ENCODE measurements around the gene ANKRD9.

ANKRD9 gene

DNA sequence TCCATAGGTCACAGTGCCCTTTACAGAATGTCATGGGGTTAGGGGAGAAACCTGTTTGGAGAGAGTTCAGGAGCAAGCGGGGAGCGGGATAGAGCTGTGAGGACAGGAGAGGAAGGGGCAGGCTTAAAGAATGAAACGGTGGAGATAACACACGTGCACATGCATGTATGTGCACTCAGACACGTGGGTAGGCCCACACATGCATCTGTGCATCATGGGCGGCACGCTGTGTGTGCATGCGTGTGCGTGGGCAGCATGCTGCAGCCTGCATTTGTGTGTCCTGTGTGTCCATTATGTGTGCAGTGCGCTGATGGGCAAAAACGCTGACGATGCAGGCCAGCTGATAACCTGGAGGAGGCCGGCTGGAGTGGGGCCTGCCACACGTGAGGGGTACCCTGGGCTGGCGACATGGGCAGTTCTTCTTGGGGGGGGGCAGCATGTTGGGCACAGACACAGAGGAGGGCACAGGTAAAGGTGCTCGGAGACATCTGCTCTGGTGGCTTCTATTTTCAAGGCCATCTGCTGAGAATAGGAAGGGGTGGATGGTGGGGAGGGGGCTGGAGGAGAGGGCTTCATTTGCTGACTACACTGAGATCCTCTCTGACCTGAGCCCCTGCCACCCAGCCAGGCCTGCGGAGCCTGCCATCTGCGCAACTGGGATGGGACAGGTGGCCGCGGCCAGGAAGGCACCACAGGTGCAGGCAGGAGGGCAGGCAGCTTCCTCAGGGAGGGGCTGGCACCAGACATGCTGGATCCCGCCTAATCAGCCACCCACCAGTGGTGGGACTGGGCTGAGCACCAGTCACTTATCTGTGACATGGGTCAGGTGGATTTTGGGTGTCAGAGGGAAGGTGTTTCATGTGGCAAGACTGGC lies 4.6 kb upstream of the ANKRD9 start:
- no peak for DNase-seq (ENCODE audit: low read depth in 3 of 3)

DNA sequence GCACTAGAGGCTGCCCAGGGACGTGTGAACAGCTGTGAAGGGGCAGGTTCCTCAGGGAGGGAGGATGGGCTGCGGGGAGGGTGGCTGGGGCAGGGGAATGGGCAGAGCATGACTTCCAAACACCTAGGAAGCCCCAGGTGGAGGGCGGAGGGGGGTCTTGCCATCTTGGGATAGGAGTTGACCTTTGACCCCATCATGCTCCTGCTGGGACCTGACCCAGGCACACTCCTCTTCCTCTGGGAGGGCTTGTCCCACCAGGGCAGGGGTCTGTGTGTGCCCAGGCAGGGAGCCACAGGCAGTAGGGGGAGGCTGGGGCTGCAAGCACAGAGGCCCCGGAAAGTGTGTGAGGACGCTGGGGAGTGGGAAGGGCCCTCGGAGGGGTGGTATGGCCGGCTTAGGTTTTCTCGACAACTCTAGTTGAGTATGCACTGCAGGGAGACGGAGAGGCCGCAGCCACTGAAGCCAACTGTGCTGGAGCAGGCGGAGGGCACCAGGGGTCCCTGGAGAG lies 3.3 kb upstream of the ANKRD9 start:
- no peak for DNase-seq (ENCODE audit: low read depth in 3 of 3)

DNA sequence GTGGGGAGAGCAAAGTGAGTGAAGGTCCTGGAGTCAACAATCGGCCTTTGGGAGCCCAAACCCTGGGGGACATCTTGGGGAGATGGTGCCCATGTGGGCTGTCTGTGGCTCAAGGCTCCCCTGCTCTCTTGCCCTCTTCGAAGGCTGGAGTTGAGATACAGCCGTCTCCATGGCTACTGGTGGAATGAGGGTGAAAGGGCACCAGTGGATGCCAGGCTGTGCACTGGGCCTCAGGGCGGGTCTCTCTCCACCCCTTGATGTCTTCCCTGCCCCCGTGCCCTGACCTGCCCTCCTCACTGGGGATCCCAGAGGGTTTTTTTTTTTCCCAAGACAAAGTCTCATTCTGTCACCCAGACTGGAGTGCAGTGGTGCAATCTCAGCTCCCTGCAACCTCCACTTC lies 2.0 kb upstream of the ANKRD9 start:
- no peak for DNase-seq (ENCODE audit: low read depth in 3 of 3)

DNA sequence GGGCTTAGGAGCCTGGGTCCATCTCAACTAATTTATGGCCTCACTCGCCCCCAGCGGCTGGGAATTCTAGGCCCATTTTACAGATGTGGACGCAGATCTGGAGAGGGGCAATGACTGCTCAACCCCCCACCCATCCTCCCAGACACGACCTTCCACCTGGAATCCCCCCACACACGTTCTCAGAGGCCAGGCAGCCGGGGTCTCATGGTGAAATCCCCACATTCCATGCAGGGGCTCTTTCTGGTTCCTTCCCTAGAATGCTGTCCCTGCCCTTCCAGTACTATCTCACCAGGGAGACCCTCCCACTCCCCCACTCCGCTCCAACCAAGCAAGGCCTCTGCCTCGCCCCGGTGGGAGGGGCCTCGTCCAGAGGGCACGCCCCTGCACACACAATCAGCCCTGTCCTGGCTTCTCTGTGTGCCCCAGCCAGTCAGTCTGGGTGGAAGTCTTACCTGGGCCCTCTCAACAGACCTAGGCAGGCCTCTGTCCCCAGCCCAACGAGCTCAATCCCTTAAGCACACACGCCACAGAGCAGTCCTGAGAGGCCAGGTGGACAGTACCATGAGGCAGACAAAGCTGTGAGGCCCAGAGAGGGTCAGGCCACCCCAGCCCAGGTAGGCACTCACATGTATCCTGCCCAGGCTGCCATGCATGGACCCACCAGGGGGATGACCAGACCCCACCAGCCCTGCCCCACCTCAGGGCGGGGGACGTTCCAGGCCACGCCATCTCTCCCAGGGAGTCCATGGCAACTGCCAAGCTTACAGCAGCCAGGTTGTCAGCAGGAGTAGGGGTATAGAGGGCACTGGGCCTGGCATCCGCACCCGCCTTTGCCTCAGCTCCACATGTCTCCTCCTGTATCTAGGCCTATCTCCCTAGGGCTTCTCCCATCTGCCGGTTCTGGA lies 1.3 kb upstream of the ANKRD9 start:
- DNase-seq (ENCODE audit: low read depth in 3 of 3) = peak in 1 of 3 experiments; percentile 46

DNA sequence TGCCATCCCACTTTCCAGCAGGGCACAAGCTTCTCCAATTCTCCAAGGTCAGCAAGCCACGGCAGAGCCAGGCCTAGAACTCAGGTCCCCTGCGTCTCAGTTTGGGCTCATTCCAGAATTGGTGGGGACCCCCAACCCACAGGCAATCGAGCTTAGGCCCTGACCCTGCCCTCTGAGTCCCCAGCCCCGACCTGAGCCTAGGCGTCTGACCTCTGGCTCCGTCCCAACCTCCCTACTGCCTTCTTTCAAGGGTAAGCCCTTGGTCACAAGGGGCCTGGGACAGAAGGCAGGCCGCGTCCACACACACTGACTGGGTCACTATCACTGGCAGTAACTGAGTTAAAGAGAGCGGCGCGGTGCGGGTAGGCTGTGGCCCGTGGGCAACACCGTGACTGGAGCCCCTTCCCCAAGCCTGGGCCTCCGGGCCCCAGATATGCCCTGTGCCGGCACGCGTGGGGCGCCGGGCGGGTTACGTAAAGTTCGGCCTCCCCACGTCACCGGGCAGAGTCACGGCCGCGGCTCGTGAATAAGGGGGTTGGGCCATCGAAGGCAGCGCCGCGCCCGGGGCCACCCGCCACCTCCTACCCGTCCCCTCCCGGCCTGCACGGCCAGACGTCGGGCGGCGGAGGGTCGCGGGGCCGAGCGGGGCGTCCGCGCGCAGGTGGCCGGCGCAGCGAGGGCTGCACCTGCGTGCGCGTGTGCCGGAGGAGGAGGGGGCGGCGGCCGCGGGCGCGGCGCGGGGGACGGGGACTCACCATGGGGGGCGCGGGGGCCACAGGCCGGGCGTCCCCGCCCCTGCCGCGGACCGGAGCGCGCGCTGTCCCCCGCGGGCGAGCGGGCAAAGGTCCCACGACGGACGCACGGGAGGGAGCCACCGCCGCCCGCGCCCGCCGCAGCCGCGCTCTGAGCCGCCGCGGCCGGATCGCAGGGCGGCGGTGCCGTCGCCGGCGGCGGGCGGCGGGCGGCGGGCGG lies 516 bp downstream of the ANKRD9 start:
- no peak for DNase-seq (ENCODE audit: low read depth in 3 of 3)

DNA sequence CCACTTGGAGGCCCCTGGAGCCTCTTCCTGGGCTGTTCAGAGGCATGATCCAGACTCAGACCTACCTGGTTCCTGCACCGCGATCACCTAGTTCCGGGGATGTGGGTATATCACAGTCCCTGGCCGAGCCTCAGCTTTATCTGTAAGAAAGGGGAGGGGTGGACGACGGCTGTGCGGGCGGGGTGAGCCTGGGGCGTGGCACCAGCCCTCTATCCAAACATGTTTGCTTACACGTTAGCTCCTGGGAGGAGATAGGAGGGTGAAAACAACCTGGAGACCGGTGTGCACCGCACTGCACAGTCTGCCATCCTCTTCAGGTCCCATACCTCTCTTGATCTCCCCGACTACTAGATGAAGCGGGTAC lies 1.2 kb downstream of the ANKRD9 start:
- no peak for DNase-seq (ENCODE audit: low read depth in 3 of 3)

DNA sequence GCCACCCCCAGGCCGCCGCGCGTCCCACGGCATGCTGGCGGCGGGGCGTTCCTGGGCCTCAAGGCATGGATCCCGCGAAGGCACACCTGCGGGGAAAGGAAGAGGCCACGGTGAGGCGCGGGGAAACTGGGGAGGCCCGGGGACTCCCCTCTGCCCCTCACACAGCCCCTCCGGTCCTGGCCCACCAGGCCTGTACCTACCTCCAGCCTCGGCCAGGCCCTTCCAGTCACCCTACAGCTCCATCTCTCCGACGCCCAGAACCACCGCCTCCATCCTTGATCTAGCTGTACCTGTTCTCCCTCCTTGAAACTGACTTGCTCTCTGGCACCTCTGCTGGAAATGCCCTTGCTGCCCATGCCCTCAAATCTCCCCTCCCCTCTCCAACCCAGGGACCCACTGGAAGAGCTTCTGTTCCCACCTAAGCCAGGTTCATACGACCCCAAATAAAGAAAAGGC lies 1.7 kb downstream of the ANKRD9 start:
- no peak for DNase-seq (ENCODE audit: low read depth in 3 of 3)

DNA sequence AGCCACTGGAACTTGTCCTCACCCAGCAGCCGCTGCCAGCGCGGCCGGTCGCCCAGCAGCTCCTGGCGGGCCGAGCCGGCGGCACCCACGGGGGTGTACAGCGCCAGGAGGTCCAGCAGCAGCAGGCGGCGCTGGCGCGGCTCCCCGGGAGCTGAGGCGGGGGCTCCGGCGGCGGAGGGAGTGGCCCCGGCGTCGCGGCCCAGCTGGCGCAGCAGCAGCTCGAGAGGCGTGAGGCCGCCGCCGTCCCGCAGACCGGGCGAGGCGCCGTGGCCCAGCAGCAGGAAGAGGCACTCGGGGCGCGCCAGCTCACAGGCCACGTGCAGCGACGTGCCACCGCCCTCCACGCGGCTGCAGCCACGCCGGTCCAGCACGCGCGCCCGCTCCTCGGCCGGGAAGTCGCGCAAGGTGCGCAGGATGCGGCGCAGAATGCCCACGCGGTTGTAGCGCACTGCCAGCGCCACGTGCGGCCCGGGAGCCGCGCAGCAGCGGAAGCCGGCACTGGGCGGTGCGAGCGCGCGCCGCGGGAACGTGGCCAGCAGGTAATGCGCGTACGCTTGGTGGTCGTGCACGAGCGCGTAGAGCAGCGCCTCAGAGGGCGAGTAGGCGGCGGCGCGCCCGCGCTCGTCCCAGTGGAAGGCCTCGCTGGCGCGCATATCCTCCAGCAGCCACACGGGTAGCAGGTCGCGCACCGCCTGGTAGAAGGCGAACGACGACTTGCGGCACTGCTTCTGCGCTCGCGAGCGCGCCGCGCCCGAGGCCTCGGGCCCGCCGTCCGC lies 2.3 kb downstream of the ANKRD9 start:
- no peak for DNase-seq (ENCODE audit: low read depth in 3 of 3)

DNA sequence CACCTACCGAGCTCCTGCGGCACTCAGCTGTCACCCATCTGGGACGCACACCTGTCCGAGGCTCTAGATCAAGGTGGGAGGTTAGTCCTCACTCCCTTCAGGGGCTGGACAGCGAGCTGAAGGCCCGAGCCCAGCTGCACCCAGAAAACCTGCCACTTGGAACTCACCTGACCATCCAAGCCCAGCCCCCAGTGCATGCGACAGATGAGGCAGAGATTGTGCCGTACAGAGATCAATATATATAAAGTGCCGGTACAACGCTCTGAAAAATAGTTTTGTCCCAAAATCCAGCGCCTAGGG lies 3.0 kb downstream of the ANKRD9 start:
- no peak for DNase-seq (ENCODE audit: low read depth in 3 of 3)

DNA sequence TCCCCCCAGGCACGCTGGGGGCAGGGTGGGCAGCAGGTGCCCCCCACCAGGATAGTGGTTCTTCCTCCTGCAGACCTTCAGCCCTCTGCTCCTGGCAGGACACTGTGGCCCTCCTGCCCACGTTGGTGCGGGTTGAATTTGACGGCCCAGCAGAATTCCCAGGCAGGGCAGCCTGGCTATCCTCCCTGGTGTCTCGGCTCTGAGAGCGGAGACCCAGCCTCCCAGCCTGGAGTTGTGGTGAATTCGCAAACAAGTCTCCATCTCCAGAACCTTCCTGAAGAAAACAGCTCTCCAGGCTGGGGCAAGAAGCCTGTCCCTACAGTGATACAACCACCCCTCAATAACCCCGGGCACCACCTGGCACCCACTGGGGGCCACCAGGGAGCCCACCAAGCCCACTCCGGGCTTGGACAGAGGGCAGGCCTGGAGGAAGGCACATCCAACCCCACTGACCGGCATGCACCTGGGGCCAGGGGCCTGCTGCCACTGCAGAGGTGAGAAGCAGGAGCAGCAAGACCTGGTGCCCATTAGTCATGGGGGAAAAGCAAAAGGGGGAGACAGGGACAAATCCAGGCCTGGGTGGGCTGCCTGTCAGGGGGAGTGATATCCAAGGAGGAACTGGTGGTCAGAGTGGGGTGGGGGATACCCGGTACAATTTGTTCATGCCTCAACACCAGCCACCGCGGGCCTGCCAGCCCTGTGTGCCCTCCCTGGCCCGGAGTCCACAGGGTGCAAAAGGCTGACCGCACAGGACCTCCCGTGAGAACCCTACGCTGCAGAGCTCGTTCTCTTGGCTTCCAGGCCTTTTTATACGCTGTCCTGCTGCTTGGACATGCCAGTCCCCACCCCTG lies 3.6 kb downstream of the ANKRD9 start:
- no peak for DNase-seq (ENCODE audit: low read depth in 3 of 3)

DNA sequence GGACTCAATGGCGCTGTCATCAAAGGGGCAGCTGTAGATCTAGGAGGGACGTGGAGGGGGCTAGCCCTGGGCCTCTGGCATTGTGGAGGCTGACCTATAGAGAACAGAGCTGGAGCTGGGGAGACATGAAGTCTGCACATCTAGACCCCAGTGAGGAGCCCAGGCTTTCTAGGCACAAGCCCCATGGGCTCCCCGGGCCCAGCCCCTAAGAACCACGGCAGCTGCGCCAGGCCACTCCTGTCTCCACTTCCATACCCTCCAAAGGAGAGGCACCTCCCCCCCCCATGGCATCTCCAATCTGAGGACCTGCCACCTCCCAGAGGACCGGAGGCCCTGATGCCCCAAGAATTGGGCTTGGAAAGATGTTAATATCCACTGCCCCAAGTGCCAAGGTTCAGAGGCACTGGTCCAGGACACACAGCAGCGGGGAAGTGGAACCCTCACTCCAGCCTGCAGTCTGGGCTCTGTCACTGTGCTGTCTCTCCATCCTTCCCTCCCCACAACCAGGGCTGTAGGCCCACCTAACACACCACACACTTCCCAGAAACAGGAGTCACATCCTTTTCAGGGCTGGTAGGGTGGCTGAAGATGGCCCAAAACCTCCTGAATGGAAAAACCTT lies 4.5 kb downstream of the ANKRD9 start:
- DNase-seq (ENCODE audit: low read depth in 3 of 3) = no peak

DNA sequence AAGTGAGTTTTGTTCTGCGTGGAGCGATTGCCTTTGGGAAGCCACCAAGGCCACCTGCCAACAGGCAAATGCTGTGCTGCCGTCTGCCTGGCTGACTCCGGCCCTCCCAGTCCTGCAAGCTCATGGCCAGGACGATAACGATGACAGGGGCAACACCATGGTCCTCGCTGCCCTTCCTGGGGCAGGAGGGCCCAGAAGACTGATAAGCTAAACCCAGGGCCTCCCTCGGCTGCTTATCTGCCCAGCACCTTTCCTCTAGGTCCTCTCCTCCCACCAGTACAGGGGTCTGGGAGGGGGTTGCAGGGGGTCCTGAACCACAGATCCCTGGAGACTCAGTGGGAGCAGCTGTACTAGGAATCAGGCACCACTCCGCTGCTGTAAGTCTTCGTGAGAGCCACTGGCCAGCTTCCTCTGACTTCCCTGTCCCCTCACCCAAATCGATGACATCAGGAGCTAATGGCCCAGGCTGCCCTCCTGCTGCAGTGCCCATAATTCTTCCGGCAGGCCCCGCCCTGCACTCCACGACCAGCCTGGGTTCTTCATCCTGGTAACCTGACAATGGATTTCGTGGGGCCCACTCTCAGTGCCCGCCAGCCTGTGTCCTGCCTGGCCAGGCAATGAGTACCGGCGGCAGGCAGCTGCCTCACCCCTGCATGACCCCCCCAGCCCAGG lies 5.1 kb downstream of the ANKRD9 start:
- no peak for DNase-seq (ENCODE audit: low read depth in 3 of 3)

DNA sequence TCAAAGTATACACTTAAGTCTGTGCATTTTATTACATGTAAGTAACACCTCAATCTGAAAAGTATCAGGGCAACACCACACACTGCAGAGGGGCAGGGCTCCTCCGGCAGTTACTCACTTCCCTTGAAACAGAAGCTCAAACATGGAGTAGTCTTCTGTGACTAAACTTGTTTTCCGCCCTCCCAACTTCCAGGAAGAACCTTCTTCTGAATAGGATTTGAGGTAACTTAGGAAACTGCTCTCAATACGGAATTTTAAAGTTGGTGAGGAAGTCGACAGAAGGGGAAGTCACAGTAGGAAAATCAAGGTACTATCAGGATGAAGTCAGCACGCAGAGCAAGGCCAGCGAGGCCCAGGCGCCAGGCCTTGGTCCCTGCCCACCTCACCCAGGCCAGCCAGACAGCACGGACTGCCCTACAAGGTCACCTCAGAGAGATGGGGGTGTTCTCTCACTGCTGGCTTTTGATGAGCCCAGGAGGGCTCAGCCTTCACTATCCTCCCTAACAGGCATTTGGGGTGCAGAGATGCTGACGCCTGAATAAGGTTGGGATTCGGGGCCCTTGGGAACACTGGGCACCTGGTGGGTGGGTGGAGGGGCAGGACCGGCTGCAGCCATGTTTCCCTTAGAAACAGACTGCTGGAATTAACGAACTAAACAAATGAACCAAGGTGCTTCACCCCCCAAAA lies 5.8 kb downstream of the ANKRD9 start:
- DNase-seq (ENCODE audit: low read depth in 3 of 3) = no peak

DNA sequence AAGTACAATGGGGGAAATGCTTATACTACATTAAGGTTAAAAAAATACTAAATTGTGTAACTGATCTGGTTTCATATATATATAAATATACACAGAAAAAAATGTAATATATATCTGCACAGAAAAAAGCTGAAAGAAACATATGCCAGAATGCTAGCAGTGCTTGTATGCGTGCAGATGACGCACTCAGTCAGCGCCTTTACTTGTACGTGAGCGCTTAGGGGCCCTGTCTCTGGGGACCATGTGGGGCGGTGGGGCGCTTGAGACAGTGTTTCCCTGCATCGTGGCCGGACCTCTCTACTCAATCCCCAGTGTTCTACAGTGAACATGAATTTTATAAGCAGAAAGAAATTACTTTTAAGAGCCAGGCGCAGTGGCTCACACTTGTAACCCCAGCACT lies 7.0 kb downstream of the ANKRD9 start:
- DNase-seq (ENCODE audit: low read depth in 3 of 3) = no peak

DNA sequence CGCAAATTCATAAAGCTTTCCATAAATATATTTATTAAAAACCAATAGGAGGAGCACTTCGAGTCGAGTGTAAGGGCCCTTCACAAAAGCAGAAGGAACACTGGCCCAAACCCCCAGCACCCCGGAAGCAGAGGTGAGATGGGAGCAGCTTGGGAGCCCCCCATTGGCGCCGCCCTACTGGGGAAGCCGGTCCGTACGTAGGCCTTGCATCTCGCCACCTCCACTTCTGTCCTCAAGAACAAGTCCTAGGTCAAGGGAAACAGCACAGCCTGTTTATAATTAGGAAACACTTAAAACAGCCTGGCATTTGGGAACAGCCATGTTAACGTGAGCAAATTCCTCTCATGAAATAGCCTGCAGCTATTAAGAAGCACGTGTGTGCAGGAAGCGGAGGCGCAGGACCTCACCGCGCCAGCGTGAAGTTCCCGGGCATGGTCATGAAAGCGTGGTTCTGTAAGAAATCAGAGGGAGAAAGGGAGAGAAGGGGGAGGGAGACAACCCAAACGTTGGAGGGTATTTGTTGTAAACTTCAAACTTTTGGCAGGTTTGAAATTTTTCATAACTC lies 7.7 kb downstream of the ANKRD9 start:
- no peak for DNase-seq (ENCODE audit: low read depth in 3 of 3)

DNA sequence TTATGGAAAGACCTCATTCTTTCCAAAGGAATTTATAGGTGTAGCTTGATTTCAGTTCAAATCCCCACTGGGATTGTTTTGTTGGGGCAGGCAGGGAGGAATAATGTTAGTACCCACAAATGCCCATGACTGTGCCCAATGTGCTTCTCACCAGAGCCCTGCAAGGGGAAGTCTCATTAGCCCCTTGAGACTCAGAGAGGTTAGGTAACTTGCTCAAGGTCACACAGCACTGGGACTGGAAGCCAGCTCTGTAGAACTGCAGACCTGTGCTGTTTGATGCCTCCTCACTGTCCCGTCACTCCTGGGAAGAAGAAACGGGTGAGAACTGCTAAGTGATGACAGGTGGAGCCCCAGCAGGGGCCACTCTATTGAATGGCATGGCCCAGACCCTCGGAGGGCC lies 8.9 kb downstream of the ANKRD9 start:
- DNase-seq (ENCODE audit: low read depth in 3 of 3) = no peak

DNA sequence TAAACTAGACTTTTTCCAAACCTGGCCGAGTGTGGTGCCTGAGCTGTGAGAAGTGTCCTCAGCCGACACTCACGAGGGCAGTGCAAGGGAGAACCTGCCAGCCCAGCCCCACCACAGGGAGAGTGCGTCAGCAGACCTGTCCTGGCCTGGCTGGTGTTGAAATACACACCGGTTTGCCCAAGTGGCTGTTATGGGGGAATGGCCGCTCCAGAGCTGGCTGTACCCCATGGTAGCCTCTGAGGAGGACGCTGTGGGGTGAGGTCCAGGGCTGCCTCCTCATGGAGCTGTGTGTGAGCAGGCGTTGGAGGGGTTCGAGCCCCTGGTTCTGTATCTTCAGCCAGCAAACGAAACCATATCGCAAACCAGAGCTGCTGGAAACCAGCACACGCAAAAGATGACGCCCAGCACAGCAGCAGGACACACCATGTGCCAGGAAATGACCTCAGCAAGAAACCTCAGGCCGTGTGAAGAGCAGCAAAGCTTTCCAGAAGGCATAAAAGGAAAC lies 9.4 kb downstream of the ANKRD9 start:
- no peak for DNase-seq (ENCODE audit: low read depth in 3 of 3)
